Effector memory CD4-positive, alpha-beta T cell (primary cell): ENCODE measurements around the gene SSTR3.

Source experiments
- DNase-seq, 3 donors: peaks; one replicate each; pipeline ENCODE4 v3.0.0-alpha.2; 2020
- H3K27ac ChIP-seq: 2 replicates; pipeline ENCODE4 v1.7.0; 2013; ENCODE audit warnings: mild to moderate bottlenecking, low read length, moderate library complexity; ENCODE audit not compliant: insufficient read depth, poor library complexity, severe bottlenecking
- H3K27me3 ChIP-seq: replicated peaks from 2 replicates; pipeline ENCODE4 v1.7.0; 2013; ENCODE audit warnings: mild to moderate bottlenecking, low read length; ENCODE audit not compliant: insufficient read depth, control insufficient read depth, poor library complexity, severe bottlenecking
- H3K36me3 ChIP-seq: 2 replicates; pipeline ENCODE4 v1.7.0; 2013; ENCODE audit warnings: mild to moderate bottlenecking, low read length, moderate library complexity; ENCODE audit not compliant: control insufficient read depth, insufficient read depth
- H3K4me1 ChIP-seq: 2 replicates; pipeline ENCODE4 v1.7.0; 2013; ENCODE audit warnings: low read length, mild to moderate bottlenecking; ENCODE audit not compliant: control insufficient read depth, insufficient read depth, poor library complexity, severe bottlenecking
- H3K4me3 ChIP-seq: 2 replicates; pipeline ENCODE4 v1.7.0; 2013; ENCODE audit warnings: low read length, low read depth, mild to moderate bottlenecking; ENCODE audit not compliant: insufficient read depth, poor library complexity, severe bottlenecking
- H3K9me3 ChIP-seq: 2 replicates; pipeline ENCODE4 v1.7.0; 2013; ENCODE audit warnings: mild to moderate bottlenecking, low read length, moderate library complexity; ENCODE audit not compliant: control insufficient read depth

Gene SSTR3

DNA sequence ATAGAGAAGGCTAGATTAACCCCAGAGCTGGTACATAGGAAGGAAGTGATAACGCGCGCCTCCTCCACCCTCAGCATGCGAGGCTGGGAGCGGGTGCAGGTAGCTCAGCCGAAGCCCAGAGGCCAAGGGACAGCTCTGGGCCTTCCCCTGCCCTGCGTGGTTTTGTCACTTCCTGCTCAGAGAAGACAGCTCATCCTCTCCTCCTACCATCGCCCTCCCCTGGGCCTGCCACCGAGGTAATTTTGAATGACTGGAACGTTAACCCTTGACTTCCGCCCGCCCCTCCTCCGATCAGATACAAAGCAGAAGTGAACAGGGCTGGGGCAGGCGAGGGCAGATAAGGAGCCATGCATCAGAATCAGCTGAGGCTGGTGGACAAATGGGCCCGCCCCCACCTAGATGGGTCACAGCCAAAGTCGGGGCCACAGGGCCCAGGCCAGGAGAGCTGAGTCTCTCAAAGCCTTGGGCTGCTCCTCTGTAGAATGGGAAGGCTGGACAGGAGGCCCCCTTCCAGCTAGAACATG, 30.2 kb upstream of the SSTR3 start:
- H3K9me3 ChIP-seq, result no peaks in the 10 kb centered on the region
- H3K36me3 ChIP-seq, result peaks cover 20% of the 10 kb centered on the region
- H3K27ac ChIP-seq, result peak overlapping the region; percentile 87
- peak; percentile 87 to 88 (median 88) for DNase-seq
- H3K4me3 ChIP-seq, result peak overlapping the region; percentile 90
- no peaks in the 10 kb centered on the region for H3K27me3 ChIP-seq
- H3K4me1 ChIP-seq, result peaks cover 58% of the 10 kb centered on the region

DNA sequence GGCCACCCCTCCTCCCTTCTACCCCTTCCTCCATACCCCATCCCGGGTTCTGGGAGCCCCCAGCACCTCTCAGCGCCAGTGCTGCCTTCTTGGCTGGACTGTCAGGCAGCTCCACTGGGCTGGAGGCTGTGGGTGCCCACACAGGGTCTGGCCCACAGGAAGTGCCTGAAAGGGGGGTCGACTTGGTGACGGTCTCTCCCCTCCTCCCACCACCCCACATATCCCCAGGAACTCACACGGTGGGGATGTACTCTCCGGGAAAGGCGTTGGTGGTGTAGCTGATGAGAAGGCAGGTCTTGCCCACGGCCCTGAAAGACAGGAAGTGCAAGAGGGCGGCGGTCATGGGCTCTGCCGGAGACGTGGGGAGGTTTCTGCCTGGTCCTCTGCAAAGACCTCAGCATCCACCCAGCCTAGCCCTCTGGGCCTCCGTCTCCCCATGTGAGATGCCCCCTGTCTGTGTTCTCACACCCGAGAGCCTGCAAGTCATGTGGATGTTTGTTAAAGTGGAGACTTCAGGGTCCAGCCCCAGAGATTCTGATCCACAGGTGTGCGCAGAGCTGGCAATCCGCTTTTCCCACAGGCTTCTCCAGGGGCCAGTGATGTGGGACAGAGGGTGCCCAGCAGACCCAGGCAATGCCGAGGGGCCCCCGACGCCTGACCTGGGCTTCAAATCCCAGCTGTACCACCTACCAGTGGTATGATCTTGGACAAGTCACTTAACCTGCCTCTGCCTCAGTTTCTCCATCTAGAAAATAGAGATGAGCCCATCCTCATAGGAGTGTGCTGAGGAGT, 29.3 kb upstream of the SSTR3 start:
- H3K27me3 ChIP-seq, result no peaks in the 10 kb centered on the region
- H3K9me3 ChIP-seq, result no peaks in the 10 kb centered on the region
- DNase-seq, result peak in 1 of 3 donors; percentile 46
- H3K4me3 ChIP-seq, result peak overlapping the region; percentile 45
- H3K27ac ChIP-seq, result peak overlapping the region; percentile 87
- H3K4me1 ChIP-seq, result peaks cover 65% of the 10 kb centered on the region
- peaks cover 24% of the 10 kb centered on the region for H3K36me3 ChIP-seq

DNA sequence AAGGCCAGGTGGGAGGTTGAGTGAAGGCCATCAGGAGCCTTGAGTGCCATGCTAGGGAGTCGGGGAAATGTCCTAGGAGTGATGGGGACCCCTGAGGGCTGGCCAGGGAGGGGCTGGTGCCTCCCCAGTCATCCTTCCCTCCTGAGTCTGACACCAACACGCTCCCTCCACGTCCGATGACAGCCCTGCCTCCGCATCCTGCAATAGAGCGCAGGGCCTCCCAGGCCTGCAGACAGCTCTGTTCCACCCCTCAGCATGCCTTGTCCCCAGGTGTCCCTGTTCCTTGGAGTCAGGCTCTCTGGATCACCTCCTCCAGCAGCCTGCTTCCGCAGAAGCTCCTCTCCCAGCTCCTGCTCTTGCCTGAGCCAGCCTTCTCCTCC, 28.7 kb upstream of the SSTR3 start:
- Histone ChIP-seq H3K27me3 (no peaks in the 10 kb centered on the region), H3K4me1 (peaks cover 71% of the 10 kb centered on the region), H3K36me3 (peaks cover 29% of the 10 kb centered on the region), H3K4me3 (peak overlapping the region; percentile 45), H3K27ac (peak overlapping the region; percentile 87), H3K9me3 (no peaks in the 10 kb centered on the region)
- no peak for DNase-seq

DNA sequence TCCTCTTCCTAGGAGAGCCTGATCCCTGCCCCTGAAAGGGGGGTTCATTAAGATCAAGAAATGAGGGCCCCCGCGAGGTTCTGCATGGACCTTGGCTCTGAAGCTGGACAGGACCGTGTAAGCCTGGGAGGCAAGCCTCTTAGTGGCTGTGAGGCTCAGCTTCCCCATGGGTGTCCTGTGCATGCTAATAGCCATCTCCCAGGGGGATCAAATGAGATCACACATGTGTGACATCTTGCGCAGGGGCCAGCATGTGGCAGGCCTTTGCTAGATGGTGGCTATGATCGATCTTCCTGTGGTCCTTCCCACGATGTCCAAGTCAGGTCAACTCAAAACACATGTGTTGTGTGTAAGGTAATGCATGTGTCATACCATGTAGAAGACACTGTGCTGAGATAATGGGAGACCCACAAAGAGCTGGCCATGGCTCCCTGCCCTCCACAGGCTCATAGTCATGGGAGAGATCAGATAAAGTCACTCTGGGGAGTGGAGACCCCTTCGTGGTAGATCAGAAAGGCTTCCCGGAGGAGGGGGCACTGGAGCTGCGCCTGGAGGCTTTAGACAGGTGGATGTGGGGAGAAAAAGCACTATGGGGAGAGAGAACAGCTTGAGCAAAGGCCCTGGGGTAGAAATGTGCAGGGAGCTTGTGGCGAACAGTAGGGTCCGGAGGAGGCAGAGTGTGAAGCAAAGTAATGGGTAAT, 28.1 kb upstream of the SSTR3 start:
- Histone ChIP-seq H3K36me3 (peaks cover 34% of the 10 kb centered on the region), H3K4me3 (no peak overlapping the region), H3K27ac (peak overlapping the region; percentile 87), H3K4me1 (peaks cover 77% of the 10 kb centered on the region), H3K27me3 (no peaks in the 10 kb centered on the region), H3K9me3 (no peaks in the 10 kb centered on the region)
- no peak for DNase-seq

DNA sequence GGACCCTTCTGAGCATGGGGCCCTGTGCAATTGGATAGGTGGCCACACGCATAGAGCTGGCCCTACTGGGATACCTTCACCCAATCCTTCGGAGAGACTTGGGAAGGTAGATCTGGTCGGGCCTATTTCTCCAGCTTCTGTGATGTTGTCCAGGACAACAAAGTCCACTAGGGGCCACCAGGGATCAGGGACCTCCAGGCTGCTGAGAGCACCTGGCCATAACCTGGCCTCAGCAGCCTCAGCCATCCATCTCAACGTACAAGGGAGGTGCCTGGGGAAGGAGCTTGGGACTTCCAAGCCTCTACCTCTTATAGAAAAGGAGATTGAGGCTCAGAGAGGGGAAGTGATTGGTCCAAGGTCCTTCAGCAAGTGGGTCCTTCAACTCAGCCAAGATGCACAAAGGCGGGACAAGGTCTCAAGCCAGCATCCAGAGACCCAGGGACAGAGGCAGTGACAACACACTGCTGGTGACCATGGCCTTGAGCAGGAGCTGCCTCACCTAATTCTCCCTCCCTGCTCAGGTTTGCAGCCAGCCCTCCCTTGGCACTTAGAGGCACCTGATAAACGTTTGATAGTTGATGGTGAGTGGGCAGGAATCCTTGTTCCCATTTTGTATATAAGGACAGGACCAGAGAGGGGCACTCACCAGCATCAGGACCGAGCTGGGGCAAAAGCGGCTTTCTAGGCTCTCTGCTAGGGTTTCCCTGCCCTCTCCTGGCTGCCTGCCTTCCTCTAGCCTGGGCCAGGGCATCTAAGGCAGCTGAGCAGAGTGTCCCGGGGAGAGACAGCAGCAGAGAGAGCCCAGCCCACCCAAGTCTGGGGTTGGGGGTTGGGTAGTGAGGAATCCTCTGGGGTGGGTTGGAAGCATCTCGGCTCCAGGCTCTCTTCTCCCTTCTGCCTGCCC, 27.3 kb upstream of the SSTR3 start:
- Histone ChIP-seq H3K9me3 (no peaks in the 10 kb centered on the region), H3K27ac (peak overlapping the region; percentile 87), H3K4me3 (no peak overlapping the region), H3K4me1 (peaks cover 78% of the 10 kb centered on the region), H3K36me3 (peaks cover 34% of the 10 kb centered on the region), H3K27me3 (no peaks in the 10 kb centered on the region)
- DNase-seq, result no peak

DNA sequence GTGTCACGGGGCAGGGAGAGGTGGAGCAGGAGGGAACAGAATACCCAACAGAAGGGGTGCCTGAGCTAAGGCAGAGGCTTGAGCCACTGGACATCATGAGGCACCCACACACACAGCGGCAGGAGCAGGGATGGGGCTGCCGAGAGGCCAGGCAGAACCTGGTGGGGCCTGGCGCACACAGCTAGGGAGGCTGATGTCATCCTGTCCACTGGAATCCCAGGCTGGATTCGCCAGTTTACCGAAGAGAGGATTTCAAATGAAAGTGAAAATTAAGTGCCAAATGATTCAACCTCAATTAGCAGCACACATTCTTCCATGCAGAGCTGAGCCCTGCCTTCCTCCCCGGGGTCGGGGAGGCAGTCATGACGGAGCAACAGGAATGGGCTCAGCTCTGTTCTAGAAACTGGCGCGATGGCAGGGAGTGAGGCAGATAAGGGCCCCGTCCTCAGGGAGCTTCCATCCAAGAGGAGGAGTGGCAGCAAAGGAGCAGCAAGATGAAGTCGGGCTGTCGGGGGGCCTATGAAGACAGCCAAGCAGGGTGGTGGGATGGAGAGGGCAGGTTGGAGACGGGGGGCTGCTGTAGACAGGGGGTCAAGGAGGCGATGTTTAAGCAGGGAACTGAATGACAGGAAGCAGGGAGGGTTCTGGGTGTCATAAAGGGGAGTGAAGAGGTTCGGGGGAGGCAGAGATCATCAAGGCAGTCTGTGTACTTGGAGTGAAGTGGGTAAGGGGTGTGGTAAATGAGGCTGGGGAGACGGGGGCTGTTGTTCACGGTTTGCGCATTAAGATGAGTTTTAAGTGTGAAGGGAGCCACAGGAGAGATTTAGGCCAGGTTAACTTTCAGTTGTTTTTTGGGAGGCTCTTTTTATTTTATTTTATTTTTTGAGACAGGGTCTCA, 25.3 kb upstream of the SSTR3 start:
- DNase-seq, result no peak
- Histone ChIP-seq H3K27me3 (no peaks in the 10 kb centered on the region), H3K9me3 (no peaks in the 10 kb centered on the region), H3K36me3 (peaks cover 42% of the 10 kb centered on the region), H3K4me3 (peak overlapping the region; percentile 27), H3K4me1 (peaks cover 91% of the 10 kb centered on the region), H3K27ac (peak overlapping the region; percentile 87)

DNA sequence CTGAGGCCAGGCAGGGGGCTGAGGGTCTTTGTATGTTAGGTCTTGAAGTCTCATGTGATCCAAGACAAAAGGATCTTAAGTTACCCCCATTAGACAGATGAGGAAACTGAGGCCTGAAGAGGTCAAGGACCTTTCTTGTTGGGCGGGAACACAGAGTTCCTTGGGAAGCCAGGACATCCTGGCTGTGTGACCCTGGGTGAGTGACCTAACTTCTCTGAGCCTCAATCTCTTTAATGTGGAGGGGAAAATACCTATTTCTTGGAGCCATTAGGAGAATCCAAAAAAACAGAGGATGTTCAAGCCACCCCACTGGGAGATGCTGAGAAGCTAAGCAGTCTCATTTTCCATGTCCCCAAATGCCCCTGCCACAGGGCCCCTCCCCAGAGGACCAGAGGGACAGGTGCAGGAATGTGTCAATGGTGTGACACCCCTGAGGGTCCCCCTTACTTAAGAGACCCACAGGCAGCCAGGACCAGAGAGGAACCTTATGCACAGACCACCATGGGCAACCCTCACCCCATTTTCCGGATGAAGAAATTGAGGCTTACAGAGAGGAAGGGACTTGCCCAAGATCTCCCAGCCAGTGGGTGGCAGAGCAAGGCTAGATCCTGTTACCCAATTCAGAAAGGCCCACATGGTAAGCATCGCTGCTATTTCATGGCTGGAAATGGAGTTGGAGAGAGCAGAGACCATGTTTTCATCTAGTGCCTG, 23.8 kb upstream of the SSTR3 start:
- peaks cover 55% of the 10 kb centered on the region for H3K36me3 ChIP-seq
- H3K9me3 ChIP-seq, result no peaks in the 10 kb centered on the region
- H3K4me3 ChIP-seq, result no peak overlapping the region
- no peak for DNase-seq
- H3K4me1 ChIP-seq, result peaks cover 95% of the 10 kb centered on the region
- H3K27ac ChIP-seq, result peak overlapping the region; percentile 59
- no peaks in the 10 kb centered on the region for H3K27me3 ChIP-seq

DNA sequence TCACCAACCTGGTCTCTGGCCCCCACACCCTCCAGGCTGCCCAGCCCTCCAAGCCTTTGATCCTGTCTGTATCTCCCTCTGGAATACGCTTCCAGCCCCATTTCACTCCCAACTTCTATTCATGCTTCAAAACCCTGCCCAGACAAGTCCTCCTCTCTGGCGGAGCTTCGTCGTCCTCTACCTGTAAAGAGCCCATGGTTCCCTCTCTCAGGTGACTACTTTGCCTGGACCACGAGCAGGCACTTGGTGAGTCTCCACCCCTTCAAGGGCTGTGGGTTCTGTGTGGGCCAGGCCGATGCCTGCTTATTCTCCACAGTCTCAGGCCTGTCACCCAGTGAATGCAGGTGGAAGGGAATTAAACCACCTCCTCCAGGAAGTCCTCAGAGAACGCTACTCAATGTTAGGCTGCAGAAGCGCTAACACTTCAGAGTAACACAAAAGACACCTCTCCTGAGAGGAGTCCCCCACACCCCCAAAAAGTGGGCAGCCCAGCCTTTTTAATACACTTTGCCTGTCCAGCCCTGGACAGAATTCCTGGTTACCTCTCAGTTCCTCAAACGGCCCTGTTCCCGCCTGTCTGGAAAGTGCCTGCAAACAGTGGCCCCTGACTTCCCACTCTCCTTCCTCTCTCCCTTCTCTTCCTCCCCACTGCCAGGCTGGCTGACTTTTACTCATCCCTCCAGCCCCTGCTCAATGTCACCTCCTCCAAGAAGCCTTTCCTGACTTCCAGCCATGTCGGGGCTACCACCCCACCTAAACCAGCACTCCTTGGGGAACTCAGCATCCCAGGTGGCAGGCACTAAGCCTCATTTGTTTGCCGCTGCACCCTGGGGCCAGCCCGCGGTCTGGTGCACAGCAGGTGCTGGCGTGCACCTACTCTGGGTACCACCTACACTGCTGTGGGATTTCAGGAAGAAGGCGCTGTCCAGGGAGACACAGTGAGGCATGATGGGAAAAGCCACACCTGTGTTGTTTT, 22.7 kb upstream of the SSTR3 start:
- no peaks in the 10 kb centered on the region for H3K9me3 ChIP-seq
- peaks cover 94% of the 10 kb centered on the region for H3K4me1 ChIP-seq
- peak overlapping the region; percentile 59 for H3K27ac ChIP-seq
- no peaks in the 10 kb centered on the region for H3K27me3 ChIP-seq
- H3K36me3 ChIP-seq, result peaks cover 47% of the 10 kb centered on the region
- H3K4me3 ChIP-seq, result no peak overlapping the region
- no peak for DNase-seq
